Prostate gland (tissue), 2 donors: ENCODE results near the gene RITA1.

Source experiments
- CTCF ChIP-seq, 4 experiments: fragments of 200-600 bp in 2 of 4; fragments of 450-650 bp in 2 of 4; sonication (generic) in 2 of 4; IDR thresholded peaks; 1 replicate in 3 of 4; 2 replicates in 1 of 4; pipeline ENCODE4 v1.5.1; 2016 to 2019; ENCODE audit warnings: antibody characterized with exemption in 4 of 4, mild to moderate bottlenecking in 2 of 4, moderate library complexity in 2 of 4
- POLR2A ChIP-seq: fragments of 450-650 bp; IDR thresholded peaks from one replicate; pipeline ENCODE4 v1.6.1; 2016; ENCODE audit warnings: antibody characterized with exemption, mild to moderate bottlenecking
- POLR2AphosphoS5 ChIP-seq: sonication (generic); formaldehyde crosslinking; IDR thresholded peaks from one replicate; pipeline ENCODE4 v1.6.1; 2017; ENCODE audit warnings: antibody characterized with exemption

- no peak for TF ChIP-seq CTCF (IDR thresholded peaks at IDR 0.05)
- TF ChIP-seq POLR2A: no peak
- no peak for TF ChIP-seq POLR2AphosphoS5
Measured at GRCh38 chr12:113204804-113205203, 19.3 kb downstream of the RITA1 start.
